Duodenal mucosa (tissue), 2 donors: ENCODE results near the gene CD53.
"Not testable (repeated sequence)": the region's sequence is repeated elsewhere in the genome, so short reads cannot be mapped to it uniquely, and the experiment has no call there.

Experiments
- H3K27ac ChIP-seq: one replicate; pipeline ENCODE4 v1.7.0; 2013; ENCODE audit warnings: low read depth, low read length
- H3K27me3 ChIP-seq, 2 donors: one replicate each; pipeline ENCODE4 v1.7.0; 2013; ENCODE audit warnings: low read length in 2 of 2, control low read depth in 1 of 2; ENCODE audit not compliant: insufficient read depth in 2 of 2, control insufficient read depth in 1 of 2
- H3K36me3 ChIP-seq, 2 donors: one replicate each; pipeline ENCODE4 v1.7.0; 2013; ENCODE audit warnings: low read length in 2 of 2, control low read depth in 1 of 2; ENCODE audit not compliant: insufficient read depth in 2 of 2, control insufficient read depth in 1 of 2
- H3K4me1 ChIP-seq, 2 donors: one replicate each; pipeline ENCODE4 v1.7.0; 2013; ENCODE audit warnings: low read length in 2 of 2, control low read depth in 1 of 2; ENCODE audit not compliant: insufficient read depth in 2 of 2, control insufficient read depth in 1 of 2
- H3K4me3 ChIP-seq, 2 donors: one replicate each; pipeline ENCODE4 v1.7.0; 2013; ENCODE audit warnings: low read length in 2 of 2, low read depth in 1 of 2
- H3K9ac ChIP-seq, 2 donors: one replicate each; pipeline ENCODE4 v1.7.0; 2013; ENCODE audit warnings: low read length in 2 of 2, low read depth in 1 of 2
- H3K9me3 ChIP-seq, 2 donors: one replicate each; pipeline ENCODE4 v1.7.0; 2013; ENCODE audit warnings: low read length in 2 of 2, control low read depth in 1 of 2; ENCODE audit not compliant: control insufficient read depth in 1 of 2

The CD53 gene

DNA sequence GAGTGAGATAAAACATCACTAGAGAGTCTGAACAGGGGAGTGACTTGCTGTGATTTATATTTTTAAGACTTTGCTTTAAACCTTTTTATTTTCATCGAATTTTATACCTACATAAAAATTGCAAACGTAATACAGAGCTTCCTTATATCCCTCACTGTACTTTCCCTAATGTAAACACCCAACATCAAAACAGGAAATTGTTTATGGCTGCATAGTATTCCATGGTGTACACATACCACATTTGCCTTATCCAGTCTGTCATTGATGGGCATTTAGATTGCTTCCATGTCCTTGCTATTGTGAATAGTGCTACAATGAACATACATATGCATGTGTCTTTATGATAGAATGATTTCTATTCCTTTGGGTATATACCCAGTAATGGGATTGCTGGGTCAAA, 56.0 kb downstream of the CD53 start:
- no peak overlapping the region for H3K27ac ChIP-seq
- H3K9ac ChIP-seq = no peak overlapping the region
- no peak overlapping the region for H3K4me3 ChIP-seq
- no peaks in the 10 kb centered on the region for H3K4me1 ChIP-seq
- peaks cover 1 to 4% of the 10 kb centered on the region in 2 donors for H3K9me3 ChIP-seq
- H3K27me3 ChIP-seq = no peaks in the 10 kb centered on the region
- H3K36me3 ChIP-seq = no peaks in the 10 kb centered on the region

DNA sequence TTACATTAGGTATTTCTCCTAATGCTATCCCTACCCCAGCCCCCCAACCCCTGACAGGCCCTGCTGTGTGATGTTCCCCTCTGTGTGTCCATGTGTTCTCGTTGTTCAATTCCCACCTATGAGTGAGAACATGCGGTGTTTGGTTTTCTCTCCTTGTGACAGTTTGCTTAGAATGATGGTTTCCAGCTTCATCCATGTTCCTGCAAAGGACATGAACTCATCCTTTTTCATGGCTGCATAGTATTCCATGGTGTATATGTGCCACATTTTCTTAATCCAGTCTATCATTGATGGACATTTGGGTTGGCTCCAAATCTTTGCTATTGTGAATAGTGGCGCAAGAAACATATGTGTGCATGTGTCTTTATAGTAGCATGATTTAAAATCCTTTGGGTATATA, 58.1 kb downstream of the CD53 start:
- not testable (repeated sequence) for H3K9ac ChIP-seq

DNA sequence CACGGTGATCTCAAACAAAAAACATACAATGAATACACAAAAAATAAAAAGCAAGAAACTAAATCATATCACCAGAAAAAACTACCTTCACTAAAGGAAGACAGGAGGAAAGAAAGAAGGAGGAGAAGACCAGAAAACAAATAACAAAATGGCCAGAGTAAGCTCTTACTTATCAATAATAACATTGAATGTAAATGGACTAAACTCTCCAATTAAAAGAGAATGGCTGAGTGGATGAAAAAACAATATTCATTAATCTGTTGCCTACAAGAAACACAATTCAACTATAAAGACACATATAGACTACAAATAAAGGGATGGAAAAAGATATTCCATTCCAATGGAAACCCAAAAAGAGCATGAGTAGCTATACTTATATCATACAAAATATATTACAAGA, 63.6 kb downstream of the CD53 start:
- Histone ChIP-seq H3K27ac (no peak overlapping the region), H3K4me1 (no peaks in the 10 kb centered on the region), H3K4me3 (no peak overlapping the region), H3K9ac (no peak overlapping the region), H3K36me3 (no peaks in the 10 kb centered on the region), H3K27me3 (no peaks in the 10 kb centered on the region), H3K9me3 (peaks cover 0 to 1% of the 10 kb centered on the region in 2 donors)

More for the DNA sequence above, 58.1 kb downstream of the CD53 start:
- not testable (repeated sequence) for H3K4me3 ChIP-seq, H3K9me3 ChIP-seq, H3K27me3 ChIP-seq, H3K27ac ChIP-seq, H3K4me1 ChIP-seq, H3K36me3 ChIP-seq

DNA sequence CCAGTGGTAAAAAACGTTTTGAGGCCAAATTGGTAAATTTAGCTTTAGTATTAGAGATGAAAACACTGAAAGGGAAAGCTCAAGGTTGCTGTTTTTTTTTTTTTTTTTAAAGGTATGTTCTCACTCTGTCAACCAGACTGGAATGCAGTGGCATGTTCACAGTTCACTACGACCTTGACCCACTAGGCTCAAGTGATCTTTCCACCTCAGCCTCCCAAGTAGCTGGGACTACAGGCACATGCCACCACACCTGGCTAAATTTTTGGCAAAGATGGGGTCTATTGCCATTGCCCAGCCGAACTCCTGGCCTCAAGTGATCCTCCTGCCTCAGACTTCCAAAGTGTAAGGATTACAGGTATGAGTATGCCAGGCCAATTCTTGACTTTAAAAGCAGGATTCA, 71.9 kb downstream of the CD53 start:
- Histone ChIP-seq H3K27ac (no peak overlapping the region), H3K36me3 (peaks cover 7 to 10% of the 10 kb centered on the region in 2 donors), H3K4me1 (no peaks in the 10 kb centered on the region)

DNA sequence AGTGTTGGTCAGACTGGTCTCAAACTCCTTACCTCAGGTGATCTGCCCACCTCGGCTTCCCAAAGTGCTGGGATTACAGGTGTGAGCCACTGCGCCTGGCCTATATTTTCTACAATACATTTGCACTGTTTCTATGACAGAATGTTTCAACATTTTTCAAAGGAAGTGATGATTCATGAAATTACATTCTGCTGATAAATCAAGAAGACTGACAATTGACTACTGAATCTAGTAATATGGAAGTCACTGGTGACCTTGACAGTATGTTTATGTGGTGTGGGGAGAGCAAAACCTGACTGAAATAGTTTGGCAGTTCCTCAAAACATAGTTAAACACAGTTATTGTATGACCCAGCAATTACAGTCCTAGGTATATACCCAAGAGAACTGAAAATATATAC, 72.7 kb downstream of the CD53 start:
- H3K4me3 ChIP-seq = no peak overlapping the region
- H3K9me3 ChIP-seq = peaks cover 0 to 2% of the 10 kb centered on the region in 2 donors
- H3K9ac ChIP-seq = no peak overlapping the region
- H3K27me3 ChIP-seq = no peaks in the 10 kb centered on the region
- peaks cover 10 to 11% of the 10 kb centered on the region in 2 donors for H3K36me3 ChIP-seq
- H3K27ac ChIP-seq = no peak overlapping the region
- H3K4me1 ChIP-seq = no peaks in the 10 kb centered on the region

More for the DNA sequence above, 71.9 kb downstream of the CD53 start:
- Histone ChIP-seq H3K4me3 (no peak overlapping the region), H3K9ac (no peak overlapping the region), H3K9me3 (peaks cover 0 to 2% of the 10 kb centered on the region in 2 donors), H3K27me3 (no peaks in the 10 kb centered on the region)

DNA sequence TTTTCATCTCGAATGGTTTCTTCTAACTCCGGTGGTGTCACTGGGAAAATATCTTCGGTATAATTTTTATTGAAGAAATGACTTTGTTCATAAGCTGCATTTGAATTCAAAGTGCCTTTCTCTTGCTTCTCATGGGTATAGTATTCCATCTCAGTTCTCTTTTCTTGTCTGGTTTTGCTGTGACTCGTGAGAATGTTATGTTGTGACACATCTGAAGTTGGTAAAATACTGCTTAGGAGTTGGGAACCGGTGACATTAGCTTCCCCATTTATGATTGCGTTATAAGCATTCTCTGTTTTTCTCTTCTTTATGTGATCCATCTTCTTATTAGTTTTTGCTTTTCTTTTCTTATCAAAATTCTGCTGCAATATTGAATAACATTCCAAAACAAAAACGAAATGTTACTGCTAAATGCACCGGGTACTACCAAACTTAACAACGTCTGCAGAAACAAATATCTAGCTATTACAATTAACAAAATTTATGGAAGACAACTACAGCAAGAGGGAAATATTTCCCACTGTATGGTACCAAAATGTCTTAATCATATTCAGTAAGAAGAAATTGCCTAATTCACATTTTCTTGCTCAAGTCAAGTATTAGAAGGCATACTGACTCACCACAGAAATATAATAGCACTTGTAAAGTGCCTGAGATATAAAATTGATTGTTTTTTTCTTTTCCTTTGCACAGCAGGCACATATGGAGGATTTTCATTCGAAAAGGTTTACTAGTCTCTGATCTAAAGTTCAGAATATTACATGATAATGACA, 75.3 kb downstream of the CD53 start:
- Histone ChIP-seq H3K27me3 (no peaks in the 10 kb centered on the region), H3K9ac (no peak overlapping the region), H3K36me3 (peaks cover 14 to 19% of the 10 kb centered on the region in 2 donors), H3K4me1 (no peaks in the 10 kb centered on the region), H3K9me3 (peaks cover 0 to 2% of the 10 kb centered on the region in 2 donors), H3K27ac (no peak overlapping the region), H3K4me3 (no peak overlapping the region)
